Endothelial cell of umbilical vein (primary cell): ENCODE results near the gene ZNF648. TPM values are rescaled to one million over a fixed set of nuclear protein-coding genes. Genes with fewer than 3 reads are reported as not detected.

Experiments
- BruUV-seq: library from RNA; stranded (reverse); fragments of 400-500 nt; replicated peaks from 2 replicates; lab custom pipeline; 2021; lab: Mats Ljungman, UMichigan
- CTCF ChIA-PET: fragments of 300-600, 350-600 bp; sonication (Branson Sonifier 250); formaldehyde crosslinking; loops from one replicate; lab custom pipeline; 2021; ENCODE audit warnings: antibody characterized with exemption, inconsistent platforms; lab: Charles Lee
- POLR2A ChIA-PET: fragments of 300-600, 350-600 bp; sonication (Branson Sonifier 250); formaldehyde crosslinking; loops from one replicate; lab custom pipeline; 2021; ENCODE audit warnings: antibody characterized with exemption, inconsistent platforms; lab: Charles Lee
- DNase-seq: peaks from one replicate; pipeline ENCODE4 v3.0.0-alpha.2; 2011; ENCODE audit warnings: low read depth, low spot score
- FAIRE-seq: peaks from 2 replicates; lab custom pipeline; 2011; peaks lifted over from hg19 to GRCh38; lab: Jason Lieb, UNC
- H2AFZ ChIP-seq: 2 replicates; pipeline ENCODE4 v1.6.0; 2012; ENCODE audit warnings: low read depth, low read length, control low read depth, inconsistent platforms
- H3K27ac ChIP-seq: 2 replicates; pipeline ENCODE4 v1.5.1; 2011; ENCODE audit warnings: low read depth, mild to moderate bottlenecking, control low read depth, low read length, moderate library complexity; ENCODE audit not compliant: insufficient read depth
- H3K27me3 ChIP-seq, 2 experiments: 2 replicates each; pipeline versions ENCODE4 v1.6.0 to v1.6.1; 2011; ENCODE audit warnings: low read length in 2 of 2, mixed read lengths in 1 of 2; ENCODE audit not compliant: control insufficient read depth in 2 of 2, insufficient read depth in 2 of 2
- H3K36me3 ChIP-seq, 2 experiments: 2 replicates in 1 of 2; 3 replicates in 1 of 2; pipeline ENCODE4 v1.5.1; 2011; ENCODE audit warnings: low read length in 2 of 2, mild to moderate bottlenecking in 1 of 2, moderate library complexity in 1 of 2; ENCODE audit not compliant: control insufficient read depth in 2 of 2, insufficient read depth in 2 of 2; ENCODE audit errors: extremely low read depth in 1 of 2
- H3K4me1 ChIP-seq: 3 replicates; pipeline ENCODE4 v1.5.1; 2011; ENCODE audit warnings: mild to moderate bottlenecking, low read length; ENCODE audit not compliant: control insufficient read depth, insufficient read depth; ENCODE audit errors: extremely low read depth
- H3K4me2 ChIP-seq: 2 replicates; pipeline ENCODE4 v1.6.1; 2011; ENCODE audit warnings: low read length, control low read depth, mixed read lengths; ENCODE audit not compliant: insufficient read depth
- H3K4me3 ChIP-seq, 3 experiments: fragments of 200-600 bp in 1 of 3; sonication (generic), shearing (Covaris generic) in 1 of 3; replicated peaks in 1 of 3; 2 replicates each; pipeline ENCODE4 v1.5.1; 2011 to 2016; ENCODE audit warnings: control low read depth in 3 of 3, low read length in 3 of 3, mild to moderate bottlenecking in 2 of 3, inconsistent platforms in 1 of 3, low read depth in 1 of 3, moderate library complexity in 1 of 3; ENCODE audit not compliant: insufficient read depth in 1 of 3
- H3K79me2 ChIP-seq: 2 replicates; pipeline ENCODE4 v1.6.0; 2012; ENCODE audit warnings: low read length, inconsistent platforms; ENCODE audit not compliant: control insufficient read depth, insufficient read depth
- H3K9ac ChIP-seq: replicated peaks from 2 replicates; pipeline ENCODE3; 2011; ENCODE audit warnings: low read length, control low read depth; ENCODE audit not compliant: insufficient read depth; ENCODE audit errors: extremely low read depth
- H3K9me1 ChIP-seq: replicated peaks from 3 replicates; pipeline ENCODE4 v1.6.0; 2011; ENCODE audit warnings: mild to moderate bottlenecking, low read length; ENCODE audit not compliant: control insufficient read depth, insufficient read depth; ENCODE audit errors: extremely low read depth
- H3K9me3 ChIP-seq: replicated peaks from 2 replicates; pipeline ENCODE4 v1.5.1; 2012; ENCODE audit warnings: low read length, inconsistent platforms; ENCODE audit not compliant: control insufficient read depth, insufficient read depth
- H4K20me1 ChIP-seq: replicated peaks from 2 replicates; pipeline ENCODE3; 2011; ENCODE audit warnings: mild to moderate bottlenecking, low read length; ENCODE audit not compliant: control insufficient read depth, insufficient read depth; ENCODE audit errors: extremely low read depth
- EZH2 ChIP-seq: IDR thresholded peaks from 2 replicates; pipeline ENCODE4 v1.6.1; 2012; ENCODE audit warnings: borderline replicate concordance, low read depth, mild to moderate bottlenecking, moderate library complexity, low read length, inconsistent platforms; ENCODE audit not compliant: severe bottlenecking
- GATA2 ChIP-seq: IDR thresholded peaks from 2 replicates; pipeline ENCODE4 v1.7.0; 2011; ENCODE audit warnings: low read depth, mild to moderate bottlenecking, moderate library complexity, mixed read lengths, low read length; ENCODE audit not compliant: insufficient read length, insufficient read depth
- MYC ChIP-seq: IDR thresholded peaks from one replicate; pipeline ENCODE4 v1.6.1; 2011; ENCODE audit warnings: mild to moderate bottlenecking, low read depth, low read length
- POLR2AphosphoS5 ChIP-seq: IDR thresholded peaks from 2 replicates; pipeline ENCODE4 v1.6.1; 2012; ENCODE audit warnings: low read depth, mild to moderate bottlenecking, control low read depth, low read length, moderate library complexity; ENCODE audit not compliant: insufficient read depth
- dilution Hi-C: fragments of 300-500 bp; cut with MboI; formaldehyde crosslinking; loops from one replicate; pipeline ENCODE4 v1.15.0; 2019; ENCODE audit warnings: low sequenced_read_pairs; ENCODE audit not compliant: extremely low pct_ligation_motif_present
- intact Hi-C: fragments of 100-400 bp; cut with micrococcal nuclease; formaldehyde crosslinking; loops from one replicate; pipeline ENCODE4 v1.10.0; 2022
- polyA plus RNA-seq, 4 experiments: library from polyadenylated mRNA; depleted of rRNA in 3 of 4; stranded (reverse) in 3 of 4; unstranded in 1 of 4; fragments of >200 nt; gene quantifications; 2 replicates each; pipeline versions ENCODE4 v1.2.1 to v1.2.3, GENCODE V29; 2011 to 2012; ENCODE audit warnings: missing spikeins in 1 of 4
- total RNA-seq: library from RNA; stranded (reverse); gene quantifications from 2 replicates; pipeline ENCODE4 v1.2.3, GENCODE V29; 2021
- TF ChIP-seq, protein P1 (sequence below), 2 donors: IDR thresholded peaks; 1 replicate in 1 of 2; 2 replicates in 1 of 2; pipeline ENCODE4 v1.5.1; 2011; ENCODE audit warnings: low read length in 2 of 2, mild to moderate bottlenecking in 2 of 2, moderate library complexity in 2 of 2, control low read depth in 1 of 2, inconsistent platforms in 1 of 2, low read depth in 1 of 2; ENCODE audit not compliant: insufficient read depth in 1 of 2; ENCODE audit errors: extremely low read depth in 1 of 2

ZNF648 gene
- total and polyA plus RNA-seq, 2 donors (not counting 3 experiments of a cell fraction or from before 2014, with no cell fraction given), result not detected

DNA sequence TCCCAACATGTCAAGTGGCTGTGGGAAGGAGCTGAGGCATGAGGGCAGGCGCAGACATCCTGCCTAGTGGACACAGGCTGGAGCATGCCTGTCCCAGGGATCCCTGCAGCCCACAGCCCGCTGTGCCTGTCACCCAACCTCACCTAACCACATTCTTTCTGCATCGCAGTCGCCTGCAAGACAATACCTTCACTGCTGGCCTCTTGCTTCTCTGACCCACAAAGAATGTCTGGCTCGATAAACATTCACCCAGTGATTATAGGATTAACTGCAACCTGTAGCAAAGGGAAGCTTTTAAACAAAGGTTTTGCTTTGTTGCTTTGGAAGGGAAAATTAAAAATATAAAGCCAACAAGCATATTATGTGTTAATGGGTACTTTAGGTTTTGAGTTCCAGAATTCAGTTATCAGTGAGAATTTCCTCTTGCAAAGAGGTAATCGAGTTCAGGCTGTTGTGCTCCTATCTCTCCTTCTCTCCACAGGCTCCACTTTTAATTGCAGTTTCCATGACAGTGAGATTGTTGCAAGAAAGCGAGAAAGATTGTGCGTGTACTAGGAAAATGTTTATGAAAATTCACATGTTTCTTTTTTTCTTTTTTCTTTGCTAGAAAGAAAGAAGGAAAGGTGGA lies 40.0 kb upstream of the ZNF648 start:
- no peaks in the 10 kb centered on the region for H3K9me1 ChIP-seq
- DNase-seq (no peak), FAIRE-seq (no peak)
- H2AFZ ChIP-seq, result no peak overlapping the region
- H3K4me2 ChIP-seq, result no peak overlapping the region
- no peak overlapping the region for H3K27ac ChIP-seq
- CTCF ChIA-PET, result no interaction called here
- H4K20me1 ChIP-seq, result no peaks in the 10 kb centered on the region
- H3K79me2 ChIP-seq, result no peaks in the 10 kb centered on the region
- TF ChIP-seq, protein P1, sequence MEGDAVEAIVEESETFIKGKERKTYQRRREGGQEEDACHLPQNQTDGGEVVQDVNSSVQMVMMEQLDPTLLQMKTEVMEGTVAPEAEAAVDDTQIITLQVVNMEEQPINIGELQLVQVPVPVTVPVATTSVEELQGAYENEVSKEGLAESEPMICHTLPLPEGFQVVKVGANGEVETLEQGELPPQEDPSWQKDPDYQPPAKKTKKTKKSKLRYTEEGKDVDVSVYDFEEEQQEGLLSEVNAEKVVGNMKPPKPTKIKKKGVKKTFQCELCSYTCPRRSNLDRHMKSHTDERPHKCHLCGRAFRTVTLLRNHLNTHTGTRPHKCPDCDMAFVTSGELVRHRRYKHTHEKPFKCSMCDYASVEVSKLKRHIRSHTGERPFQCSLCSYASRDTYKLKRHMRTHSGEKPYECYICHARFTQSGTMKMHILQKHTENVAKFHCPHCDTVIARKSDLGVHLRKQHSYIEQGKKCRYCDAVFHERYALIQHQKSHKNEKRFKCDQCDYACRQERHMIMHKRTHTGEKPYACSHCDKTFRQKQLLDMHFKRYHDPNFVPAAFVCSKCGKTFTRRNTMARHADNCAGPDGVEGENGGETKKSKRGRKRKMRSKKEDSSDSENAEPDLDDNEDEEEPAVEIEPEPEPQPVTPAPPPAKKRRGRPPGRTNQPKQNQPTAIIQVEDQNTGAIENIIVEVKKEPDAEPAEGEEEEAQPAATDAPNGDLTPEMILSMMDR (IDR thresholded peaks at IDR 0.05; ENCODE audit: extremely low read depth in 1 of 2, insufficient read depth in 1 of 2, low read depth in 1 of 2, low read length in 2 of 2), result no peak
- no peak for TF ChIP-seq POLR2AphosphoS5
- no peak for TF ChIP-seq GATA2
- no peak overlapping the region for H3K4me3 ChIP-seq
- H3K4me1 ChIP-seq, result no peaks in the 10 kb centered on the region
- dilution Hi-C loops, result no loop called here
- no peaks in the 10 kb centered on the region for H3K9me3 ChIP-seq
- no peaks in the 10 kb centered on the region for H3K27me3 ChIP-seq
- POLR2A ChIA-PET, result no interaction called here
- no peaks in the 10 kb centered on the region for H3K36me3 ChIP-seq
- H3K9ac ChIP-seq, result no peak overlapping the region
- intact Hi-C loops, result no loop called here
- no TSS peak for BruUV-seq

GRCh38 chr1:182098301-182098700 lies 36.8 kb upstream of the ZNF648 start:
- no peak overlapping the region for H3K4me2 ChIP-seq
- ChIA-PET POLR2A (no interaction called here), CTCF (no interaction called here)
- no peak overlapping the region for H3K27ac ChIP-seq
- no peaks in the 10 kb centered on the region for H3K36me3 ChIP-seq
- no peaks in the 10 kb centered on the region for H3K27me3 ChIP-seq
- no peak overlapping the region for H2AFZ ChIP-seq
- no peaks in the 10 kb centered on the region for H4K20me1 ChIP-seq
- intact Hi-C loops, result no loop called here
- H3K4me3 ChIP-seq, result no peak overlapping the region
- no peaks in the 10 kb centered on the region for H3K9me3 ChIP-seq
- dilution Hi-C loops, result no loop called here
- no peaks in the 10 kb centered on the region for H3K4me1 ChIP-seq
- TF ChIP-seq MYC (no peak), GATA2 (no peak), EZH2 (no peak)
- H3K79me2 ChIP-seq, result no peaks in the 10 kb centered on the region
- H3K9ac ChIP-seq, result no peak overlapping the region
- no peak for FAIRE-seq
- BruUV-seq, result no TSS peak
- no peaks in the 10 kb centered on the region for H3K9me1 ChIP-seq
- DNase-seq, result no peak
